SK-N-SH (cell line): ENCODE measurements around the gene AVPI1. TPM values are rescaled to one million over a fixed set of nuclear protein-coding genes. Genes with fewer than 3 reads are reported as not detected.

Experiments used
- CTCF ChIA-PET: fragments of 300-600, 350-600 bp; formaldehyde crosslinking; extraction: SDS; loops from one replicate; lab custom pipeline; 2021; lab: Yijun Ruan, JAX
- POLR2A ChIA-PET: fragments of 350-600 bp; sonication (Branson Sonifier 250); formaldehyde crosslinking; extraction: SDS; loops from one replicate; lab custom pipeline; 2020; ENCODE audit warnings: antibody characterized with exemption, inconsistent platforms; lab: Yijun Ruan, JAX
- DNase-seq: peaks from one replicate; pipeline ENCODE4 v3.0.0; 2012
- H2AFZ ChIP-seq: fragments of 200-600 bp; sonication (generic); 2 replicates; pipeline ENCODE4 v1.8.1; 2016; ENCODE audit warnings: antibody characterized with exemption, mild to moderate bottlenecking, low read depth
- H3F3A ChIP-seq: fragments of 200-600 bp; sonication (generic); replicated peaks from 2 replicates; pipeline ENCODE3; 2016; ENCODE audit warnings: antibody characterized with exemption, mild to moderate bottlenecking; ENCODE audit not compliant: insufficient read depth
- H3K27ac ChIP-seq, 2 experiments: fragments of 200-500 bp in 1 of 2; fragments of 200-600 bp in 1 of 2; sonication (Bioruptor generic) in 1 of 2; sonication (generic), shearing (Covaris generic) in 1 of 2; 2 replicates each; pipeline versions ENCODE4 v1.5.1 to v1.6.1; 2014 to 2016; ENCODE audit warnings: low read depth in 2 of 2, inconsistent platforms in 1 of 2, low read length in 1 of 2, mild to moderate bottlenecking in 1 of 2, mixed read lengths in 1 of 2
- H3K27me3 ChIP-seq: fragments of 200-600 bp; sonication (generic), shearing (Covaris generic); 2 replicates; pipeline ENCODE4 v1.6.1; 2016; ENCODE audit warnings: mixed run types; ENCODE audit not compliant: insufficient read depth
- H3K36me3 ChIP-seq, 2 experiments: fragments of 200-500 bp in 1 of 2; fragments of 200-600 bp in 1 of 2; sonication (Bioruptor generic) in 1 of 2; sonication (generic) in 1 of 2; replicated peaks in 1 of 2; 2 replicates each; pipeline versions ENCODE3 to v1.5.1; 2014 to 2016; ENCODE audit warnings: low read length in 1 of 2, mild to moderate bottlenecking in 1 of 2; ENCODE audit not compliant: insufficient read depth in 2 of 2, control insufficient read depth in 1 of 2
- H3K4me1 ChIP-seq, 2 experiments: fragments of 200-500 bp in 1 of 2; fragments of 200-600 bp in 1 of 2; sonication (Bioruptor generic) in 1 of 2; sonication (generic), shearing (Covaris generic) in 1 of 2; 2 replicates each; pipeline versions ENCODE4 v1.5.1 to v1.6.1; 2014 to 2016; ENCODE audit warnings: low read depth in 1 of 2, low read length in 1 of 2, mixed run types in 1 of 2; ENCODE audit not compliant: insufficient read depth in 2 of 2, control insufficient read depth in 1 of 2
- H3K4me2 ChIP-seq: fragments of 200-600 bp; sonication (generic), shearing (Covaris generic); 2 replicates; pipeline ENCODE4 v1.6.1; 2017; ENCODE audit warnings: mixed run types
- H3K4me3 ChIP-seq, 2 experiments: fragments of 200-500 bp in 1 of 2; fragments of 200-600 bp in 1 of 2; sonication (Bioruptor generic) in 1 of 2; sonication (generic), shearing (Covaris generic) in 1 of 2; 2 replicates each; pipeline versions ENCODE4 v1.5.1 to v1.8.1; 2014 to 2016; ENCODE audit warnings: low read depth in 2 of 2, inconsistent platforms in 1 of 2, low read length in 1 of 2, mild to moderate bottlenecking in 1 of 2, mixed read lengths in 1 of 2, moderate library complexity in 1 of 2
- H3K79me2 ChIP-seq: fragments of 200-600 bp; sonication (generic); 2 replicates; pipeline ENCODE4 v1.8.1; 2017; ENCODE audit warnings: mild to moderate bottlenecking; ENCODE audit not compliant: insufficient read depth
- H3K9ac ChIP-seq: fragments of 200-600 bp; sonication (generic); 2 replicates; pipeline ENCODE4 v1.6.1; 2017; ENCODE audit warnings: mixed run types
- H3K9me2 ChIP-seq: fragments of 200-600 bp; sonication (generic); 2 replicates; pipeline ENCODE4 v1.6.1; 2017; ENCODE audit warnings: mixed run types
- H3K9me3 ChIP-seq: fragments of 200-600 bp; sonication (generic); 2 replicates; pipeline ENCODE4 v1.6.1; 2017; ENCODE audit warnings: mixed run types, mild to moderate bottlenecking, moderate library complexity
- H4K20me1 ChIP-seq: fragments of 200-600 bp; sonication (generic); 2 replicates; pipeline ENCODE4 v1.6.1; 2017; ENCODE audit warnings: mild to moderate bottlenecking, mixed run types; ENCODE audit not compliant: insufficient read depth
- CHD2 ChIP-seq: fragments of 150-350 bp; IDR thresholded peaks from 2 replicates; pipeline ENCODE4 v1.6.1; 2018; ENCODE audit warnings: low read length; ENCODE audit not compliant: partially characterized antibody
- ELF1 ChIP-seq: IDR thresholded peaks from 2 replicates; pipeline ENCODE4 v1.4.0; 2012
- EP300 ChIP-seq, 2 experiments: IDR thresholded peaks; 2 replicates each; pipeline versions ENCODE4 v1.4.0 to v1.6.1; 2012; ENCODE audit warnings: borderline replicate concordance in 1 of 2, low read depth in 1 of 2, low read length in 1 of 2
- EZH2phosphoT487 ChIP-seq: fragments of 200-600 bp; sonication (generic); IDR thresholded peaks from 2 replicates; pipeline ENCODE4 v1.6.1; 2017; ENCODE audit warnings: low read depth, mixed run types, mild to moderate bottlenecking, antibody characterized with exemption, moderate library complexity, borderline replicate concordance
- FOXJ3 ChIP-seq: sonication (generic); formaldehyde crosslinking; IDR thresholded peaks from 2 replicates; pipeline ENCODE4 v1.5.1; 2020; ENCODE audit warnings: mild to moderate bottlenecking, missing genetic modification reagents
- FOXM1 ChIP-seq: IDR thresholded peaks from 2 replicates; pipeline ENCODE4 v1.4.0; 2012; ENCODE audit warnings: low read depth, mild to moderate bottlenecking
- GABPA ChIP-seq: IDR thresholded peaks from 2 replicates; pipeline ENCODE4 v1.4.0; 2012; ENCODE audit warnings: low read depth, mild to moderate bottlenecking
- JUND ChIP-seq: IDR thresholded peaks from 2 replicates; pipeline ENCODE4 v1.4.0; 2012
- MEF2A ChIP-seq: IDR thresholded peaks from 2 replicates; pipeline ENCODE4 v1.4.0; 2012; ENCODE audit warnings: low read depth, borderline replicate concordance
- NRF1 ChIP-seq: IDR thresholded peaks from 2 replicates; pipeline ENCODE4 v1.6.1; 2012; ENCODE audit warnings: low read depth, mild to moderate bottlenecking, low read length
- RXRA ChIP-seq: IDR thresholded peaks from 2 replicates; pipeline ENCODE4 v1.4.0; 2012; ENCODE audit warnings: low read depth, mild to moderate bottlenecking, borderline replicate concordance
- YY1 ChIP-seq: IDR thresholded peaks from 2 replicates; pipeline ENCODE4 v1.4.0; 2012; ENCODE audit warnings: low read depth, mild to moderate bottlenecking
- WGBS: methylation state at CpG from one replicate; pipeline ENCODE4 v1.1.6; 2017; ENCODE audit warnings: low lambda C conversion rate; 5-methylcytosine and 5-hydroxymethylcytosine counted together
- polyA plus RNA-seq, 3 experiments: library from polyadenylated mRNA; depleted of rRNA; stranded (reverse); fragments of >200 nt; gene quantifications; 2 replicates each; pipeline ENCODE4 v1.2.3, GENCODE V29; 2012
- TF ChIP-seq, protein P1 (sequence below): IDR thresholded peaks from 2 replicates; pipeline ENCODE4; 2012

AVPI1 gene
- polyA plus RNA-seq, 1 of the 3 experiments (the other 2 are of a cell fraction): 6.3 TPM

GRCh38 chr10:97705006-97705670 is 18.1 kb upstream of the AVPI1 start:
- H4K20me1 ChIP-seq: no peaks in the 10 kb centered on the region
- H2AFZ ChIP-seq: no peak overlapping the region
- ChIA-PET CTCF (interaction anchor here (0.6 to 25.0 kb wide), 5 partner anchors 8 to 151 kb away, joined by 3 to 687 read pairs (median 9); partner anchors contain the start of genes MARVELD1 and ZFYVE27), POLR2A (interaction anchor here (0.5 kb wide), 1 partner anchor 82 kb away, joined by 3 read pairs; no protein-coding TSS in a partner anchor)
- TF ChIP-seq ELF1 (no peak), JUND (no peak), YY1 (no peak), RXRA (no peak)
- peaks cover 0 to 10% of the 10 kb centered on the region in 2 experiments; a peak in 1 of 4 replicates for H3K4me1 ChIP-seq
- no peaks in the 10 kb centered on the region for H3K27me3 ChIP-seq
- H3F3A ChIP-seq: no peaks in the 10 kb centered on the region
- DNase-seq: no peak
- no peaks in the 10 kb centered on the region for H3K79me2 ChIP-seq
- no peaks in the 10 kb centered on the region for H3K36me3 ChIP-seq
- no peak overlapping the region for H3K27ac ChIP-seq
- H3K9me3 ChIP-seq: no peaks in the 10 kb centered on the region
- H3K4me2 ChIP-seq: no peak overlapping the region
- WGBS: 80% methylated on average over 3 of the region's 3 CpGs
- no peaks in the 10 kb centered on the region for H3K9me2 ChIP-seq
- no peak overlapping the region for H3K4me3 ChIP-seq
- no peak overlapping the region for H3K9ac ChIP-seq

- Histone ChIP-seq H3F3A (no peaks in the 10 kb centered on the region), H3K79me2 (no peaks in the 10 kb centered on the region), H3K4me2 (no peak overlapping the region), H3K9me2 (no peaks in the 10 kb centered on the region), H3K9me3 (no peaks in the 10 kb centered on the region), H3K27me3 (no peaks in the 10 kb centered on the region), H3K4me3 (no peak overlapping the region), H3K27ac (no peak overlapping the region), H3K4me1 (peaks cover 0 to 10% of the 10 kb centered on the region in 2 experiments; a peak in 1 of 4 replicates), H3K9ac (no peak overlapping the region), H3K36me3 (no peaks in the 10 kb centered on the region), H4K20me1 (no peaks in the 10 kb centered on the region), H2AFZ (no peak overlapping the region)
- no peak for TF ChIP-seq EP300 (IDR thresholded peaks at IDR 0.05; ENCODE audit: borderline replicate concordance in 1 of 2, low read depth in 1 of 2, low read length in 1 of 2)
- TF ChIP-seq, protein P1, sequence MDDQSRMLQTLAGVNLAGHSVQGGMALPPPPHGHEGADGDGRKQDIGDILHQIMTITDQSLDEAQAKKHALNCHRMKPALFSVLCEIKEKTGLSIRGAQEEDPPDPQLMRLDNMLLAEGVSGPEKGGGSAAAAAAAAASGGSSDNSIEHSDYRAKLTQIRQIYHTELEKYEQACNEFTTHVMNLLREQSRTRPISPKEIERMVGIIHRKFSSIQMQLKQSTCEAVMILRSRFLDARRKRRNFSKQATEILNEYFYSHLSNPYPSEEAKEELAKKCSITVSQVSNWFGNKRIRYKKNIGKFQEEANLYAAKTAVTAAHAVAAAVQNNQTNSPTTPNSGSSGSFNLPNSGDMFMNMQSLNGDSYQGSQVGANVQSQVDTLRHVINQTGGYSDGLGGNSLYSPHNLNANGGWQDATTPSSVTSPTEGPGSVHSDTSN: no peak
- TF ChIP-seq NRF1: no peak
- DNase-seq: no peak
- POLR2A ChIA-PET: no interaction called here
- 88% methylated on average over 1 of the region's 1 CpG for WGBS
- CTCF ChIA-PET: interaction anchor here (1.3 to 25.0 kb wide), 5 partner anchors 9 to 151 kb away, joined by 3 to 687 read pairs (median 27); partner anchors contain the start of genes AVPI1, MARVELD1 and ZFYVE27
Measured at GRCh38 chr10:97704341-97704740, 17.3 kb upstream of the AVPI1 start.

GRCh38 chr10:97703398-97704067 is 16.5 kb upstream of the AVPI1 start:
- Histone ChIP-seq H3K9me3 (no peaks in the 10 kb centered on the region), H3K4me3 (no peak overlapping the region), H3K79me2 (no peaks in the 10 kb centered on the region), H2AFZ (no peak overlapping the region; the same call in 1 of the 2 replicates), H3K9ac (no peak overlapping the region), H4K20me1 (no peaks in the 10 kb centered on the region), H3K27me3 (no peaks in the 10 kb centered on the region), H3K36me3 (no peaks in the 10 kb centered on the region), H3K4me2 (no peak overlapping the region), H3F3A (no peaks in the 10 kb centered on the region), H3K4me1 (peaks cover 0 to 10% of the 10 kb centered on the region in 2 experiments; a peak in 1 of 4 replicates), H3K9me2 (no peaks in the 10 kb centered on the region)
- ChIA-PET CTCF (interaction anchor here (0.9 to 25.0 kb wide), 7 partner anchors 10 to 150 kb away, joined by 3 to 687 read pairs (median 27); partner anchors contain the start of genes AVPI1, MARVELD1 and ZFYVE27), POLR2A (interaction anchor here (0.9 kb wide), 1 partner anchor 11 kb away, joined by 3 read pairs; no protein-coding TSS in a partner anchor)
- no peak for DNase-seq
- WGBS: 78% methylated on average over 7 of the region's 7 CpGs
- no peak for TF ChIP-seq FOXM1
- no peak for TF ChIP-seq MEF2A
- TF ChIP-seq YY1: no peak
- TF ChIP-seq GABPA: no peak
- TF ChIP-seq EZH2phosphoT487: no peak
- no peak for TF ChIP-seq FOXJ3
- TF ChIP-seq CHD2: no peak
- TF ChIP-seq ELF1: no peak
- no peak for TF ChIP-seq JUND
- TF ChIP-seq, all 33 proteins: peak for 0
- no peak overlapping the region for H3K27ac ChIP-seq
